ENCODE data around the gene DTX1. TPM values are rescaled to one million over a fixed set of nuclear protein-coding genes. Genes with fewer than 3 reads are reported as not detected.

DTX1 gene
- total RNA-seq, 1 donor from 2014 or later = 1.4 TPM

DNA sequence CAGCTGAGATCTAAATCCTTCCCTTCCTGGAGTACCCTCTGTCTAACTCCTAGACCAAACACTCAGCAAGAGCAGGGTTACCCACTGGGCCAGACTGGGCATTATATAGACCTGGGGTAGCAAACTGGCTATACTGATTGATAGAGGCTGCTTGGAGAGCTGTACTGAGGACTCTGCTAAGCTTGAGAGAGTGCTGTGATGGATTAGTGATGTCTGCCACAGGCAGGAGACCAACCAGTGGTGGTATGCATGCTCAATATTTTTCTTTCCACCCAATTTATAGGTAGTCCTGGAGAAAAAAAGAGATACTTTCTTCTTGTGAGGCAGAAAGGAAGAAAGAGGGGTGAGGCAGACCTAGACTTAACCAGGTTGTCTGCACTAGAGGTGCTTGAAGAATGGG is 33.3 kb downstream of the DTX1 start:
- no peak for DNase-seq (ENCODE audit: low spot score in 2 of 2, unreplicated experiment in 2 of 2)
- Mint-ChIP-seq H3K9me3 (no peaks in the 10 kb centered on the region), H3K27me3 (ENCODE audit: low read depth) (peaks cover 77% of the 10 kb centered on the region), H3K36me3 (no peaks in the 10 kb centered on the region), H3K4me1 (peaks cover 7% of the 10 kb centered on the region), H3K4me3 (no peak overlapping the region), H3K27ac (no peak overlapping the region)
- TF ChIP-seq, protein P1, sequence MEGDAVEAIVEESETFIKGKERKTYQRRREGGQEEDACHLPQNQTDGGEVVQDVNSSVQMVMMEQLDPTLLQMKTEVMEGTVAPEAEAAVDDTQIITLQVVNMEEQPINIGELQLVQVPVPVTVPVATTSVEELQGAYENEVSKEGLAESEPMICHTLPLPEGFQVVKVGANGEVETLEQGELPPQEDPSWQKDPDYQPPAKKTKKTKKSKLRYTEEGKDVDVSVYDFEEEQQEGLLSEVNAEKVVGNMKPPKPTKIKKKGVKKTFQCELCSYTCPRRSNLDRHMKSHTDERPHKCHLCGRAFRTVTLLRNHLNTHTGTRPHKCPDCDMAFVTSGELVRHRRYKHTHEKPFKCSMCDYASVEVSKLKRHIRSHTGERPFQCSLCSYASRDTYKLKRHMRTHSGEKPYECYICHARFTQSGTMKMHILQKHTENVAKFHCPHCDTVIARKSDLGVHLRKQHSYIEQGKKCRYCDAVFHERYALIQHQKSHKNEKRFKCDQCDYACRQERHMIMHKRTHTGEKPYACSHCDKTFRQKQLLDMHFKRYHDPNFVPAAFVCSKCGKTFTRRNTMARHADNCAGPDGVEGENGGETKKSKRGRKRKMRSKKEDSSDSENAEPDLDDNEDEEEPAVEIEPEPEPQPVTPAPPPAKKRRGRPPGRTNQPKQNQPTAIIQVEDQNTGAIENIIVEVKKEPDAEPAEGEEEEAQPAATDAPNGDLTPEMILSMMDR (IDR thresholded peaks at IDR 0.05; ENCODE audit: unreplicated experiment) = no peak

DNA sequence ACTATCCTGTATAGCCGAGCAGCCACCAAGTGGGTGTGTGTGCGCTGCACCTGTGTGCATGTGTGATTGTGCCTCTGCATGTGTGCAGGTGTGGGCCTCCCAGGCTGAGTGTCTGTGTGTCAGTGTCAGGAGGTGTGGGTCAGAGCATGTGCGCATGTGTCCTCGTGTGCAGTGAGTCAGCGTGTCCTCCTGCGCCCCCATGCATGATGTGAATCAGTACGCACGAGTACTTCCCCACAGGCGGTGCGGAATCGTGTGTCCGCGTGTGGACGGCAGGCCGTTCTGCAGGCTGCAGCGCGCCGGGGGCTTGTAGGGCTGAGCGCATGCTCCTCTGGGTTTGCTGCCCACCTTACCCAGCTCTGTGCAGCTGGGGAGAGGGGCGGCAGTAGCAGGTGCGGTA is 34.2 kb downstream of the DTX1 start:
- no peak overlapping the region for H3K27ac Mint-ChIP-seq
- H3K9me3 Mint-ChIP-seq = no peaks in the 10 kb centered on the region
- no peak for DNase-seq (ENCODE audit: low spot score in 2 of 2, unreplicated experiment in 2 of 2)
- TF ChIP-seq, protein P1 (IDR thresholded peaks at IDR 0.05; ENCODE audit: unreplicated experiment) = no peak
- peaks cover 75% of the 10 kb centered on the region for H3K27me3 Mint-ChIP-seq (ENCODE audit: low read depth)
- no peak overlapping the region for H3K4me3 Mint-ChIP-seq
- H3K36me3 Mint-ChIP-seq = no peaks in the 10 kb centered on the region
- H3K4me1 Mint-ChIP-seq = peaks cover 7% of the 10 kb centered on the region

DNA sequence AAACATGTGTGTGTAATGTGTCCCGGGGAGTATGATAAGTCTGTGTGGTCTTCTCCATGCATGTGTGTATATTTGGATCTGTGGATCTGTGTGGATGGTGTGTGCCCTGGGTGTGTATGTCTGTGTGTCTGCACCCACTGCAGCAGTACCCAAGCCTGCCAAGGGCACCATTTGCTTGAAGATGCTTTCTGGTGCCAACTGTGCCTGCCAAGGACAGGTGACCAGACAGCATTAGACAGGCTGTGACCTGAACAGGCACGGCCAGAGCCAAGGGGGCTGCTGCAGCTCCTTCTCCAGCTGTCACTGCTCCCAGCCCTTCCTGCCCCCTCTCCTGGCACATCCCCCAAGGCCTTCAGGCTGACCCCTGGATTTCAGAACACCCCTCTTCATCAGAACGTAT is 35.0 kb downstream of the DTX1 start:
- Mint-ChIP-seq H3K36me3 (no peaks in the 10 kb centered on the region), H3K4me3 (no peak overlapping the region), H3K27me3 (ENCODE audit: low read depth) (peaks cover 72% of the 10 kb centered on the region), H3K9me3 (no peaks in the 10 kb centered on the region), H3K4me1 (peaks cover 7% of the 10 kb centered on the region), H3K27ac (no peak overlapping the region)
- TF ChIP-seq, protein P1 (IDR thresholded peaks at IDR 0.05; ENCODE audit: unreplicated experiment) = no peak
- DNase-seq (ENCODE audit: low spot score in 2 of 2, unreplicated experiment in 2 of 2) = no peak

DNA sequence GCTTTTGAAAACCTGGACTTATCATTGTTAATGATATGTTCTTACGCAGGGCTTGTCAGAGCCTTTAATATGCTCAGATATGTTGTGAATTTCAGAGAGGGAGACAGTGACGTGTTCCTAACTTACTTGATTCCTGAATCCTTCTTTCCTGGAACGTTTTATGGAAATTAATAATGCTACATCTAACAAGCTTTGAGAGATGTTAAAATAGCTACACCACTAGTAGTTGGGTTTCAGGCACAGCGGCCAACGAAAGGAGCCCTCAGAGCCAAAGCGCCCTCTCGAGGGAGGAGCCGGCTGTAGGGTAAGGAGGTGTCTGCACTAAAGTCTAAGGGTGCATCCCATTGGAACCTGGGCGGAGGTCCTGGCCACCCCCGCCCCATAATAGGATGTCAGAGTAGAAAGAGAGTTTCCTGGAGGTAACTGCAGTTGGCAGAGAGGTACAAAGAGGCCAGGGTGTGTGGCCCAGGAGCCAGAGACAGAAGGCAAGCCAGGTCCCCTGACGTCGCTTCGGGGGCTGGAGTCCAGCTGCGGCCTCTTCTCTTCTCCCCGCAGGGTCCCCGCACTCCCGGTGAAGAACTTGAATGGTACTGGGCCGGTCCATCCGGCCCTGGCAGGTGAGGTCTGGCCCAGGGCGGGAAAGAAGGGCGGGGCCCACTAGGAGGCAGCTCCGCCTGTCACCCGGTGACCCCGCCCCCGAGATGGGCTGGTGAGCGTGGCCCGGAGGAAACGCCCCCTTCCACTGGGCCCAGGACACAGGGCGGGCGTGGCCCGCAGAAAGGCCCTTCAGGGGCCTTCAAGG is 36.3 kb downstream of the DTX1 start:
- no peaks in the 10 kb centered on the region for H3K9me3 Mint-ChIP-seq
- H3K36me3 Mint-ChIP-seq = no peaks in the 10 kb centered on the region
- peaks cover 67% of the 10 kb centered on the region for H3K27me3 Mint-ChIP-seq (ENCODE audit: low read depth)
- no peak for DNase-seq (ENCODE audit: low spot score in 2 of 2, unreplicated experiment in 2 of 2)
- TF ChIP-seq, protein P1 (IDR thresholded peaks at IDR 0.05; ENCODE audit: unreplicated experiment) = no peak
- H3K4me1 Mint-ChIP-seq = peaks cover 5% of the 10 kb centered on the region
- peak overlapping the region; percentile 54 for H3K4me3 Mint-ChIP-seq
- H3K27ac Mint-ChIP-seq = no peak overlapping the region

DNA sequence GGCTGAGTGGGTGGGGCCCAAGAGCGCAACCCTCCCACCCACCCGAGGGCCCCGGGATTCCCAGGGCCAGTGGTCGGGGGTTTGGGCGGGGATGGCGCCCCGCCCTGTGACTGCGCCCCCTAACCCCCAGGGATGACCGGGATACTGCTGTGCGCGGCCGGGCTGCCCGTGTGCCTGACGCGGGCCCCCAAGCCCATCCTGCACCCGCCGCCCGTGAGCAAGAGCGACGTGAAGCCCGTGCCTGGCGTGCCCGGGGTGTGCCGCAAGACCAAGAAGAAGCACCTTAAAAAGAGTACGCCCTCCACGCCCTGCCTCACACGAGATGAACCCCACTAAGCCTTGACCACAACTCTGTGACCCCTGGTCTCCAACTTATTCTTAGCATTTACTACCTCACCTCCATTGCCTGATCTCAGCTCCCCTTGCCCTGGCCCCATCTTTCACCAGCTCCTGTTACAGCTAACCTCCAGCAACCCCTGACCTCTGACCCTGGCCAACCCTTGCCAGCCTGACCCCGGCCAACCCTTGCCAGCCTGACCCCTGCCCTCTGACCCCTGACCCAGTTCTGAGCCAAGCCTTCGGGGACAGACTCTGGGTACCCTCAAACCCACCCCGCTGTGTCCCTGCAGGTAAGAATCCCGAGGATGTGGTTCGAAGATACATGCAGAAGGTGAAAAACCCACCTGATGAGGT is 37.0 kb downstream of the DTX1 start:
- Mint-ChIP-seq H3K27ac (no peak overlapping the region), H3K4me1 (peaks cover 5% of the 10 kb centered on the region), H3K4me3 (no peak overlapping the region), H3K27me3 (ENCODE audit: low read depth) (peaks cover 63% of the 10 kb centered on the region), H3K9me3 (no peaks in the 10 kb centered on the region), H3K36me3 (no peaks in the 10 kb centered on the region)
- no peak for DNase-seq (ENCODE audit: low spot score in 2 of 2, unreplicated experiment in 2 of 2)
- TF ChIP-seq, protein P1 (IDR thresholded peaks at IDR 0.05; ENCODE audit: unreplicated experiment) = no peak
